HG02759 (cell line): ENCODE results near the gene MLYCD.

Experiments used
- ATAC-seq: cut with Tn5 transposase; IDR thresholded peaks from one replicate; pipeline ENCODE4 v1.9.1; 2021; ENCODE audit warnings: mild to moderate bottlenecking, moderate library complexity; ENCODE audit not compliant: unreplicated experiment

Gene MLYCD

GRCh38 chr16:83968891-83969649 lies 70.2 kb downstream of the MLYCD start:
- no peak for ATAC-seq

GRCh38 chr16:83969771-83970429 lies 71.0 kb downstream of the MLYCD start:
- ATAC-seq: no peak

GRCh38 chr16:83970430-83970815 lies 71.5 kb downstream of the MLYCD start:
- ATAC-seq: no peak

- ATAC-seq: no peak
Measured at GRCh38 chr16:83971165-83972130, 72.5 kb downstream of the MLYCD start.

- ATAC-seq: no peak
Measured at GRCh38 chr16:83972256-83973008, 73.5 kb downstream of the MLYCD start.

- ATAC-seq: no peak
Measured at GRCh38 chr16:83973077-83973476, 74.2 kb downstream of the MLYCD start.

GRCh38 chr16:83973581-83974385 lies 74.9 kb downstream of the MLYCD start:
- no peak for ATAC-seq

- ATAC-seq: no peak
Measured at GRCh38 chr16:83974475-83974874, 75.6 kb downstream of the MLYCD start.

- ATAC-seq: no peak
Measured at GRCh38 chr16:83975590-83976260, 76.8 kb downstream of the MLYCD start.
